GM18858 (cell line): Measurements from ENCODE around the gene PRELID3B.

Experiments
- ATAC-seq: cut with Tn5 transposase; IDR thresholded peaks from one replicate; pipeline ENCODE4 v1.9.1; 2021; ENCODE audit not compliant: unreplicated experiment

PRELID3B gene

GRCh38 chr20:59042151-59042795, at the start of gene PRELID3B:
Gene PRELID3B, minus strand, starts transcription at chr20:59042786. Its CDS starts 56 bp downstream, at chr20:59042730.
- ATAC-seq: peak; percentile 9

- ATAC-seq: no peak
These were observed 45.3 kb upstream of the PRELID3B start for GRCh38 chr20:59087829-59088433.

GRCh38 chr20:59086923-59087322, 44.3 kb upstream of the PRELID3B start:
- ATAC-seq: no peak

- ATAC-seq: no peak
These were observed 41.7 kb upstream of the PRELID3B start for GRCh38 chr20:59084041-59084850.

- no peak for ATAC-seq
These were observed 40.4 kb upstream of the PRELID3B start for GRCh38 chr20:59082981-59083380.

GRCh38 chr20:59082077-59082740, 39.6 kb upstream of the PRELID3B start:
- no peak for ATAC-seq

GRCh38 chr20:59081036-59081435, 38.5 kb upstream of the PRELID3B start:
- no peak for ATAC-seq

GRCh38 chr20:59078231-59078630, 35.6 kb upstream of the PRELID3B start:
- no peak for ATAC-seq

- no peak for ATAC-seq
These were observed 35.1 kb upstream of the PRELID3B start for GRCh38 chr20:59077705-59078104.

GRCh38 chr20:59075934-59076508, 33.4 kb upstream of the PRELID3B start:
- ATAC-seq: no peak

GRCh38 chr20:59074456-59074855, 31.9 kb upstream of the PRELID3B start:
- ATAC-seq: no peak

GRCh38 chr20:59073582-59073981, 31.0 kb upstream of the PRELID3B start:
- no peak for ATAC-seq

GRCh38 chr20:59071216-59071615, 28.6 kb upstream of the PRELID3B start:
- peak; percentile 49 for ATAC-seq

- no peak for ATAC-seq
These were observed 26.4 kb upstream of the PRELID3B start for GRCh38 chr20:59069026-59069425.

GRCh38 chr20:59068534-59068933, 25.9 kb upstream of the PRELID3B start:
- ATAC-seq: no peak

- ATAC-seq: no peak
These were observed 21.7 kb upstream of the PRELID3B start for GRCh38 chr20:59064214-59064722.

GRCh38 chr20:59063358-59064213, 21.0 kb upstream of the PRELID3B start:
- no peak for ATAC-seq

- no peak for ATAC-seq
These were observed 19.5 kb upstream of the PRELID3B start for GRCh38 chr20:59062081-59062480.

GRCh38 chr20:59055302-59055701, 12.7 kb upstream of the PRELID3B start:
- no peak for ATAC-seq

- no peak for ATAC-seq
These were observed 9.1 kb upstream of the PRELID3B start for GRCh38 chr20:59051666-59052185.
